CD8-positive, alpha-beta memory T cell (primary cell): ENCODE data around the gene MUC12. TPM values are rescaled to one million over a fixed set of nuclear protein-coding genes. Genes with fewer than 3 reads are reported as not detected.
"Not testable (repeated sequence)": the region's sequence is repeated elsewhere in the genome, so short reads cannot be mapped to it uniquely, and the experiment has no call there.

Source experiments
- CTCF ChIA-PET: fragments of 350-600 bp; sonication (Branson Sonifier 250); formaldehyde crosslinking; loops from one replicate; lab custom pipeline; 2021; ENCODE audit warnings: antibody characterized with exemption; lab: Charles Lee
- POLR2A ChIA-PET: fragments of 350-600 bp; sonication (Branson Sonifier 250); formaldehyde crosslinking; loops from one replicate; lab custom pipeline; 2021; ENCODE audit warnings: antibody characterized with exemption; lab: Charles Lee
- DNase-seq, 5 donors: peaks; one replicate each; pipeline versions ENCODE4 v3.0.0 to v3.0.0-alpha.2; 2020 to 2022; ENCODE audit warnings: mixed read lengths in 1 of 5
- H3K27ac ChIP-seq: one replicate; pipeline ENCODE4 v1.7.0; 2013; ENCODE audit warnings: low read depth, mild to moderate bottlenecking, low read length, moderate library complexity
- H3K27me3 ChIP-seq: 2 replicates; pipeline ENCODE4 v1.7.0; 2013; ENCODE audit warnings: low read length, mild to moderate bottlenecking; ENCODE audit not compliant: insufficient read depth, poor library complexity, severe bottlenecking
- H3K36me3 ChIP-seq: 2 replicates; pipeline ENCODE4 v1.7.0; 2013; ENCODE audit warnings: mild to moderate bottlenecking, low read length, moderate library complexity; ENCODE audit not compliant: insufficient read depth
- H3K4me1 ChIP-seq: 2 replicates; pipeline ENCODE4 v1.7.0; 2013; ENCODE audit warnings: mild to moderate bottlenecking, low read length, moderate library complexity; ENCODE audit not compliant: insufficient read depth
- H3K4me3 ChIP-seq: 2 replicates; pipeline ENCODE4 v1.7.0; 2013; ENCODE audit warnings: mild to moderate bottlenecking, low read length
- H3K9me3 ChIP-seq: 2 replicates; pipeline ENCODE4 v1.7.0; 2013; ENCODE audit warnings: mild to moderate bottlenecking, low read length
- H3K27ac Mint-ChIP-seq, 8 donors: one replicate each; pipeline ENCODE4 v1.8.0; 2020 to 2021; ENCODE audit warnings: mixed read lengths in 8 of 8, mild to moderate bottlenecking in 6 of 8, inconsistent platforms in 3 of 8, moderate library complexity in 3 of 8
- H3K27me3 Mint-ChIP-seq, 2 donors: one replicate each; pipeline ENCODE4 v1.8.0; 2020 to 2021; ENCODE audit warnings: mixed read lengths in 2 of 2, mild to moderate bottlenecking in 1 of 2, moderate library complexity in 1 of 2
- H3K36me3 Mint-ChIP-seq, 3 donors: one replicate each; pipeline ENCODE4 v1.8.0; 2020 to 2021; ENCODE audit warnings: mixed read lengths in 3 of 3, inconsistent platforms in 1 of 3, mild to moderate bottlenecking in 1 of 3
- H3K4me1 Mint-ChIP-seq, 3 donors: one replicate each; pipeline ENCODE4 v1.8.0; 2020 to 2021; ENCODE audit warnings: mixed read lengths in 3 of 3, inconsistent platforms in 1 of 3, mild to moderate bottlenecking in 1 of 3
- H3K4me3 Mint-ChIP-seq, 7 donors: one replicate each; pipeline ENCODE4 v1.8.0; 2020 to 2021; ENCODE audit warnings: mixed read lengths in 7 of 7, mild to moderate bottlenecking in 6 of 7, moderate library complexity in 4 of 7, inconsistent platforms in 2 of 7
- H3K9me3 Mint-ChIP-seq, 5 donors: one replicate each; pipeline ENCODE4 v1.8.0; 2020 to 2022; ENCODE audit warnings: mixed read lengths in 5 of 5, mild to moderate bottlenecking in 3 of 5, moderate library complexity in 2 of 5, inconsistent platforms in 1 of 5
- polyA plus RNA-seq: library from polyadenylated mRNA; unstranded; fragments of 300-500 nt; fragmentation: Illumina TruSeq; gene quantifications from one replicate; pipeline ENCODE4 v1.2.3, GENCODE V29; 2021
- total RNA-seq, 2 experiments: library from RNA; stranded (reverse); gene quantifications; one replicate each; pipeline ENCODE4 v1.2.3, GENCODE V29; 2021

The MUC12 gene
- total and polyA plus RNA-seq, 3 experiments from 2014 or later, result 0.35 to 0.54 TPM; not detected in 1

DNA sequence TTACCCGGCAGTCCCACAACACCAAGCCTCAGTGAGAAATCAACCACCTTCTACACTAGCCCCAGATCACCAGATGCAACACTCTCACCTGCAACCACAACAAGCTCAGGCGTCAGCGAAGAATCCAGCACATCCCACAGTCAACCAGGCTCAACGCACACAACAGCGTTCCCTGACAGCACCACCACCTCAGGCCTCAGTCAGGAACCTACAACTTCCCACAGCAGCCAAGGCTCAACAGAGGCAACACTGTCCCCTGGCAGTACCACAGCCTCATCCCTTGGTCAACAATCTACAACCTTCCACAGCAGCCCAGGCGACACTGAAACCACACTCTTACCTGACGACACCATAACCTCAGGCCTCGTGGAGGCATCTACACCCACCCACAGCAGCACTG is 33.0 kb downstream of the MUC12 start:
- H3K9me3 ChIP-seq, POLR2A ChIA-PET, H3K27me3 Mint-ChIP-seq, H3K4me3 ChIP-seq, CTCF ChIA-PET, H3K27ac ChIP-seq, H3K4me1 Mint-ChIP-seq, H3K4me1 ChIP-seq, DNase-seq, H3K27me3 ChIP-seq, H3K36me3 ChIP-seq, H3K27ac Mint-ChIP-seq, H3K36me3 Mint-ChIP-seq, H3K9me3 Mint-ChIP-seq, H3K4me3 Mint-ChIP-seq: not testable (repeated sequence)

DNA sequence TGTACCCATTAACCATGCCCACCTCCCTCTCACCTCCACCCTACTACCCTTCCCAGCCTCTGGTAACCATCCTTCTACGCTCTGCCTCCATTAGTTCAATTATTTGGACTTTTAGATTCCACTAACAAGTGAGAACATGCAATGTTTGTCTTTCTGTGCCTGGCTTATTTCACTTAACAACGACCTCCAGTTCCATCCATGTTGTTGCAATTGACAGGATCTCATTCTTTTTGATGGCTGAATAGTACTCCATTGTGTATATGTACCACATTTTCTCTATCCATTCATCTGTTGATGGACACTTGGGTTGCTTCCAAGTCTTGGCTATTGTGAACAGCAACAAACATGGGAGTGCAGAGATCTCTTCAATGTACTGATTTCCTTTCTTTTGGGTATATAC is 38.0 kb downstream of the MUC12 start:
- H3K4me3 ChIP-seq, CTCF ChIA-PET, H3K27me3 Mint-ChIP-seq, H3K4me1 ChIP-seq, POLR2A ChIA-PET, H3K27ac Mint-ChIP-seq, H3K4me3 Mint-ChIP-seq, H3K27me3 ChIP-seq, H3K9me3 ChIP-seq, H3K36me3 ChIP-seq, DNase-seq, H3K4me1 Mint-ChIP-seq, H3K27ac ChIP-seq, H3K9me3 Mint-ChIP-seq: not testable (repeated sequence)
- peaks cover 16 to 34% (median 26%) of the 10 kb centered on the region in 3 donors for H3K36me3 Mint-ChIP-seq

DNA sequence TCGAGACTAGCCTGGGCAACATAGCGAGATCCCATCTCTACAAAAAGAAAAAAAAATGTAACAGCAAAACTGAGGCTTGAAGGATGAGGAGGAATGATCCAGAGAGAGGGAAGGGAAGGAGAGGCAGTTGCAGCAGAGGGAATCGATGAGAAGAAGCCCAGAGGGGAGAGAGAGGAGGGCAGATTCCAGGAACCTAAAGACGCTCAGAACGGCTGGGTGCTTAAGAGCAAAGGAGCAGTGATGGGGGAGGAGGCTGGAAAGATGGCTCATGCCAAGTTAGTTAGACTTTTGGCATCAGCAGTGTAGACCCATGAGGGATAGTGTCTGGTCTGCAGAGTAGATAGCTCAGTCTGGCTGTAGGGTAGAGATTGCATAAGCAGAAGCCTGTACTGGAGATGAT is 40.3 kb downstream of the MUC12 start:
- Histone ChIP-seq H3K27ac (no peak overlapping the region), H3K4me1 (no peaks in the 10 kb centered on the region), H3K4me3 (no peak overlapping the region), H3K36me3 (no peaks in the 10 kb centered on the region), H3K27me3 (no peaks in the 10 kb centered on the region), H3K9me3 (no peaks in the 10 kb centered on the region)
- Mint-ChIP-seq H3K27me3 (peaks cover 0 to 2% of the 10 kb centered on the region in 2 donors), H3K36me3 (peaks cover 18 to 44% (median 42%) of the 10 kb centered on the region in 3 donors), H3K4me1 (peaks cover 0 to 5% (median 0%) of the 10 kb centered on the region in 3 donors), H3K9me3 (peaks cover 0 to 4% (median 0%) of the 10 kb centered on the region in 5 donors), H3K4me3 (no peak overlapping the region), H3K27ac (peak overlapping the region in 1 of 8 donors; percentile 83)
- no peak for DNase-seq
- POLR2A ChIA-PET, result no interaction called here
- CTCF ChIA-PET, result no interaction called here

DNA sequence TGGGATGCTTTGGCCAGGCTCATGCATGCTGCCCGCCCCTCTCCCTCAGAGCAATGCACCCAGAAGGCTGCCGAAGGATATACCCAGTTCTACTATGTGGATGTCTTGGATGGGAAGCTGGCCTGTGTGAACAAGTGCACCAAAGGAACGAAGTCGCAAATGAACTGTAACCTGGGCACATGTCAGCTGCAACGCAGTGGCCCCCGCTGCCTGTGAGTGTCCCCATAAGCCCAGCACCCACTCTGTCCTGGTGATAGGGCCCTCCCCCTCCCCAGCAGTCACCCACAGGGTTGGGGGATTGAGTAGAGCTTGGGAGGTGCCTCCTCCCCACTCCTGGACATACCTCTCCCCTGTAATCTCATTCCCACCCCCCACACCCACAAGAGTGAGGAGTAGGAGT is 43.6 kb downstream of the MUC12 start:
- CTCF ChIA-PET, result no interaction called here
- peaks cover 14 to 34% (median 17%) of the 10 kb centered on the region in 3 donors for H3K4me1 Mint-ChIP-seq
- no peaks in the 10 kb centered on the region for H3K9me3 Mint-ChIP-seq
- Histone ChIP-seq H3K4me1 (peaks cover 7% of the 10 kb centered on the region), H3K9me3 (no peaks in the 10 kb centered on the region), H3K4me3 (no peak overlapping the region), H3K36me3 (no peaks in the 10 kb centered on the region), H3K27ac (no peak overlapping the region), H3K27me3 (no peaks in the 10 kb centered on the region)
- H3K27me3 Mint-ChIP-seq, result peaks cover 0 to 2% of the 10 kb centered on the region in 2 donors
- DNase-seq, result no peak
- peaks cover 18 to 57% (median 38%) of the 10 kb centered on the region in 3 donors for H3K36me3 Mint-ChIP-seq
- no peak overlapping the region for H3K4me3 Mint-ChIP-seq
- POLR2A ChIA-PET, result no interaction called here
- no peak overlapping the region for H3K27ac Mint-ChIP-seq

DNA sequence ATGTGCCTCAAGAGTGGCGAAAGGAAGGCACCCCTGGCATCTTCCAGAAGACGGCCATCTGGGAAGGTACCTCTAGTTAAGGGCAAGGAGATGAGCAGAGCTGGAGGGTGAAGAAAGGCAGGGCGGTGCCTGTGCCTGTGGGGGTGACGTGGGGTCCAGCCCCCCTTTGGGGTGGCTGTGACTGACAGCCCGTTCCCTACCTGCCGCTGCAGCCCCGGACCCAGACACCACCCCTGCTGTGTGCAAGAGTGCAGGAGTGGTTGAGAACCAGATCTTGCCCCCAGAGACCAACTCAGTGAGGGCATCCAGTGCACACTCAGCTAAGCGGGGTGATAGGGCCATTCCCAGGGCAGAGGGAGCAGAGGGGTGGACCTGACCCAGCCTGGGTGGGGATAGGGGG is 46.3 kb downstream of the MUC12 start:
- CTCF ChIA-PET, result no interaction called here
- POLR2A ChIA-PET, result no interaction called here
- H3K27me3 ChIP-seq, result no peaks in the 10 kb centered on the region
- H3K4me3 ChIP-seq, result no peak overlapping the region
- peak overlapping the region in 7 of 8 donors; percentile 32 to 95 (median 83) for H3K27ac Mint-ChIP-seq
- H3K4me3 Mint-ChIP-seq, result peak overlapping the region; percentile 74 to 96 (median 94)
- no peaks in the 10 kb centered on the region for H3K36me3 ChIP-seq
- peaks cover 7% of the 10 kb centered on the region for H3K4me1 ChIP-seq
- peaks cover 0 to 2% of the 10 kb centered on the region in 2 donors for H3K27me3 Mint-ChIP-seq
- H3K9me3 ChIP-seq, result no peaks in the 10 kb centered on the region
- H3K9me3 Mint-ChIP-seq, result no peaks in the 10 kb centered on the region
- peaks cover 11 to 46% (median 21%) of the 10 kb centered on the region in 3 donors for H3K36me3 Mint-ChIP-seq
- H3K4me1 Mint-ChIP-seq, result peaks cover 14 to 41% (median 20%) of the 10 kb centered on the region in 3 donors
- no peak for DNase-seq
- no peak overlapping the region for H3K27ac ChIP-seq

DNA sequence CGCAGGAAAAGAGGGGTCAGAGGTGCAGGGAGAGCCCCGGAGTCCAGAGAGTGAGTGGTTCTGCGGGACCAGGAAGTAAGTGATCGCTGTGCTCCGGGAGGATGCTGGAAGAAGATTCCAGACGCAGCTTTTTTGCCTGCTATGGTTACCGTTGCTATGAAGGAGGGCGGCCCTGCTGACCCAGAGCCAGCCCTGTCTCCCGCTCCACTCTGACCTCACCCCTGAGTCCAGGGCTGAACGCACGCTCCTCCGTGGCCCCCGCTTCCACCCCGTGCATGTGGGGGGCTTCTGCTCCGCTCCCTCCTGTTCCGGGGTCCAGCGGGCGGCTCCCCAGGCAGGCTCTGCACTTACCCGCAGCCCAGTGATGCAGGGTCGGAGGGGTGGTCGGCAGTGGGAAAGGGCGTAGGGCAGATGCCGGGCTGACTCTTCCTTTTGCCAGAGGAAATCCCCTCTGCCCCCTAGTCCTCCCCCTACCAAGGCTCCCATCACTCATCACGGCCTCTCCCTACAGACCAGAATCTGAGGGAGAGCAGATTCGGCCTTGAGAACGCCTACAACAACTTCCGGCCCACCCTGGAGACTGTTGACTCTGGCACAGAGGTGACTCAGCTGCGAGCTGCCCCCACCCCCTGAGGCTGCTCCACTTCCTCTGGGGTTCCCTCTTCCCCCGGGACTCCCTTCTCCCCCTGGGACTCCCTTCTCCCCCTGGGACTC is 47.9 kb downstream of the MUC12 start:
- Histone ChIP-seq H3K27ac (peak overlapping the region; percentile 68), H3K9me3 (no peaks in the 10 kb centered on the region), H3K36me3 (no peaks in the 10 kb centered on the region), H3K4me1 (peaks cover 7% of the 10 kb centered on the region), H3K27me3 (no peaks in the 10 kb centered on the region), H3K4me3 (peak overlapping the region; percentile 70)
- CTCF ChIA-PET, result no interaction called here
- H3K4me1 Mint-ChIP-seq, result peaks cover 14 to 41% (median 20%) of the 10 kb centered on the region in 3 donors
- peak; percentile 36 to 87 (median 48) for DNase-seq
- H3K4me3 Mint-ChIP-seq, result peak overlapping the region; percentile 93 to 98 (median 95)
- H3K9me3 Mint-ChIP-seq, result no peaks in the 10 kb centered on the region
- peak overlapping the region; percentile 64 to 97 (median 95) for H3K27ac Mint-ChIP-seq
- peaks cover 4 to 32% (median 9%) of the 10 kb centered on the region in 3 donors for H3K36me3 Mint-ChIP-seq
- POLR2A ChIA-PET, result interaction anchor here (1.0 to 1.1 kb wide), 2 partner anchors 68 to 311 kb away, joined by 3 to 4 read pairs; partner anchors contain the start of genes POP7 and TRIM56
- peaks cover 2 to 3% of the 10 kb centered on the region in 2 donors for H3K27me3 Mint-ChIP-seq

DNA sequence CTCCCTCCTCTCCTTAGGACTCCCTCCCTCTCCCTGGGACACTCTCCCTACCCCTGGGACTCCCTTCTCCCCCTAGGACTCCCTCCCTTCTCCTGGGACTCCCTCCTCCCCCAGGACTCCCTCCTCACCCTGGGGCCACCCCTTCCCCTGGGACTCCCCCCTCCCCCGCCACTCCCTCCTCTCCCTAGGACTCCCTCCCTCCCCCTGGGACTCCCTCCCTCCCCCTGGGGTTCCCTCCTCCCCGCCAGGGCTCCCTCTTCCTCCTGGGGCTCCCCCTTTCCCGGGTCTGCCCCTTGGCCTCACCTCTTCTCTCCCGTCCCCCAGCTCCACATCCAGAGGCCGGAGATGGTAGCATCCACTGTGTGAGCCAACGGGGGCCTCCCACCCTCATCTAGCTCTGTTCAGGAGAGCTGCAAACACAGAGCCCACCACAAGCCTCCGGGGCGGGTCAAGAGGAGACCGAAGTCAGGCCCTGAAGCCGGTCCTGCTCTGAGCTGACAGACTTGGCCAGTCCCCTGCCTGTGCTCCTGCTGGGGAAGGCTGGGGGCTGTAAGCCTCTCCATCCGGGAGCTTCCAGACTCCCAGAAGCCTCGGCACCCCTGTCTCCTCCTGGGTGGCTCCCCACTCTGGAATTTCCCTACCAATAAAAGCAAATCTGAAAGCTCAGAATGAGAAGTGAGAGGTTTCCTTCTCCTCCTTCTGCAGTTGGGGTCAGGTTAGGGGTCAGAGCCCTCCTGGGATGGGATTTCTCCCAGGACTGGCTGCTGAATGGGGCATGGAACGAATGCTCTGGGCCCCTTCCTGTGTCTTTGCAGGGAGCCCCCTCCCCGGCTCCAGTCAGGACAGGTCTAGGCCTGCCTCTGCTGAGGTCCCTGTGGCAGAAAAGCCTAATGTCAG is 49.2 kb downstream of the MUC12 start:
- peak overlapping the region in 6 of 7 donors; percentile 19 to 85 (median 50) for H3K4me3 Mint-ChIP-seq
- no peaks in the 10 kb centered on the region for H3K36me3 ChIP-seq
- CTCF ChIA-PET, result no interaction called here
- peaks cover 14 to 41% (median 20%) of the 10 kb centered on the region in 3 donors for H3K4me1 Mint-ChIP-seq
- H3K36me3 Mint-ChIP-seq, result peaks cover 0 to 21% (median under 1%) of the 10 kb centered on the region in 3 donors
- DNase-seq, result no peak
- H3K27ac Mint-ChIP-seq, result peak overlapping the region in 6 of 8 donors; percentile 15 to 85 (median 63)
- H3K9me3 ChIP-seq, result no peaks in the 10 kb centered on the region
- no peaks in the 10 kb centered on the region for H3K27me3 ChIP-seq
- peaks cover 7% of the 10 kb centered on the region for H3K4me1 ChIP-seq
- POLR2A ChIA-PET, result interaction anchor here (0.5 to 1.1 kb wide), 2 partner anchors 144 to 312 kb away, joined by 3 read pairs; partner anchors contain the start of genes POP7 and SRRT
- H3K27ac ChIP-seq, result no peak overlapping the region
- peaks cover 0 to 9% of the 10 kb centered on the region in 2 donors for H3K27me3 Mint-ChIP-seq
- no peaks in the 10 kb centered on the region for H3K9me3 Mint-ChIP-seq
- no peak overlapping the region for H3K4me3 ChIP-seq
